Caco-2 (cell line): ENCODE results near the gene FMOD. TPM values are rescaled to one million over a fixed set of nuclear protein-coding genes. Genes with fewer than 3 reads are reported as not detected.

ENCODE experiments used
- BruUV-seq: library from RNA; stranded (reverse); fragments of 400-500 nt; replicated peaks from 2 replicates; lab custom pipeline; 2021; lab: Mats Ljungman, UMichigan
- CTCF ChIA-PET: fragments of 300-600 bp; sonication (Branson Sonifier 250); formaldehyde crosslinking; loops from one replicate; lab custom pipeline; 2022; ENCODE audit warnings: antibody characterized with exemption; lab: Charles Lee
- POLR2A ChIA-PET: fragments of 300-600 bp; sonication (Branson Sonifier 250); formaldehyde crosslinking; loops from one replicate; lab custom pipeline; 2022; ENCODE audit warnings: antibody characterized with exemption; lab: Charles Lee
- DNase-seq, 2 experiments: peaks; one replicate each; pipeline versions ENCODE4 v3.0.0 to v3.0.0-alpha.2; 2020 to 2022
- H3K27me3 ChIP-seq: replicated peaks from 2 replicates; pipeline ENCODE4 v1.6.0; 2011; ENCODE audit warnings: low read length; ENCODE audit not compliant: control insufficient read depth, insufficient read depth
- H3K36me3 ChIP-seq: 2 replicates; pipeline ENCODE4 v1.5.1; 2011; ENCODE audit warnings: low read length; ENCODE audit not compliant: control insufficient read depth, insufficient read depth
- H3K4me1 ChIP-seq: fragments of 250-450 bp; sonication (Bioruptor Pico); 2 replicates; pipeline ENCODE4 v1.5.1; 2020; ENCODE audit warnings: mild to moderate bottlenecking
- H3K4me3 ChIP-seq: 2 replicates; pipeline ENCODE4 v1.5.1; 2011; ENCODE audit warnings: low read depth, mild to moderate bottlenecking, control low read depth, low read length
- H3K9me3 ChIP-seq: fragments of 250-450 bp; sonication (Bioruptor Pico); 2 replicates; pipeline ENCODE4 v1.5.1; 2020; ENCODE audit warnings: mild to moderate bottlenecking, moderate library complexity
- H3K27ac Mint-ChIP-seq: one replicate; pipeline ENCODE4 v1.8.0; 2022; ENCODE audit warnings: mixed read lengths; ENCODE audit not compliant: unreplicated experiment
- H3K27me3 Mint-ChIP-seq: one replicate; pipeline ENCODE4 v1.8.0; 2022; ENCODE audit warnings: mixed read lengths; ENCODE audit not compliant: insufficient read depth, unreplicated experiment
- H3K36me3 Mint-ChIP-seq: one replicate; pipeline ENCODE4 v1.8.0; 2022; ENCODE audit warnings: mild to moderate bottlenecking, mixed read lengths; ENCODE audit not compliant: insufficient read depth, unreplicated experiment
- H3K4me1 Mint-ChIP-seq: one replicate; pipeline ENCODE4 v1.8.0; 2022; ENCODE audit warnings: low read depth, mixed read lengths; ENCODE audit not compliant: unreplicated experiment
- H3K4me3 Mint-ChIP-seq: one replicate; pipeline ENCODE4 v1.8.0; 2022; ENCODE audit warnings: mild to moderate bottlenecking, moderate library complexity, mixed read lengths; ENCODE audit not compliant: unreplicated experiment
- H3K9me3 Mint-ChIP-seq: one replicate; pipeline ENCODE4 v1.8.0; 2022; ENCODE audit warnings: mixed read lengths; ENCODE audit not compliant: unreplicated experiment
- intact Hi-C: fragments of 100-400 bp; cut with micrococcal nuclease; formaldehyde crosslinking; loops from one replicate; pipeline ENCODE4 v1.10.0; 2022; ENCODE audit not compliant: unreplicated experiment
- total RNA-seq: library from RNA; stranded (reverse); gene quantifications from 2 replicates; pipeline ENCODE4 v1.2.3, GENCODE V29; 2022
- TF ChIP-seq, protein P1 (sequence below), 2 experiments: fragments of 200-600 bp in 1 of 2; IDR thresholded peaks; 1 replicate in 1 of 2; 2 replicates in 1 of 2; pipeline versions ENCODE4 v1.5.1 to v1.8.0; 2011 to 2022; ENCODE audit warnings: antibody characterized with exemption in 1 of 2, control low read depth in 1 of 2, inconsistent platforms in 1 of 2, low read depth in 1 of 2, low read length in 1 of 2, mild to moderate bottlenecking in 1 of 2, moderate library complexity in 1 of 2; ENCODE audit not compliant: insufficient read depth in 1 of 2, severe bottlenecking in 1 of 2, unreplicated experiment in 1 of 2

FMOD gene
- total RNA-seq, 1 experiment from 2014 or later: 32.6 TPM

DNA sequence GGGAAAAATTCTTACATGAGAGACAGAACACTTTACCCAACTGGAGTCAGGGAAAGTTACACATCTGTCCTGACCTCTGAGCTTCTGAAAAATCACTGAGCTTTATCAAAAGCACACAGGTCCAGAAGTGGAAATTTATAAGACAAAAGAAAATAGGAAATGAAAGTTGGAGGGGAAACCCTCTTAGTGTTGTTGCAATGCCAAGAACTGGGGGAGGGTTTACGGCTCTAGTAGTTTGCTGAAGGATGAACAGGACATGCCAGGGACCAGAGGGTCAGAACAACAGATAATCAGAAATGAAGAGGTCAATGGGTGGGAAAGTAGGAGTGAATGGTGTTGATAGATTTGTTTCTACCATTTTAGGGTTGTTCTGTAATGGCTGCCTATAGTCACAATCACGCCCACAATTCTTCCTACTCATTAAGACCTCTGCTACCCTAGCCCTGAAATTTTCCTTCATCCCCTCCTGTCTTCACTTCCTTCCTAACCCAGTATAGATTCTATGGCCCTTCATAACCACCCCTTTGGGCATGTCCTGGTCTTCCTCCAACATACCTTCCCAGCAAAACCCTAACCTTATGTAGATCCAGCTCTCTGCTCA lies 30.3 kb upstream of the FMOD start:
- ChIA-PET CTCF (no interaction called here), POLR2A (no interaction called here)
- no peak overlapping the region for H3K4me3 ChIP-seq
- Mint-ChIP-seq H3K4me1 (peaks cover 12% of the 10 kb centered on the region), H3K36me3 (no peaks in the 10 kb centered on the region), H3K27ac (no peak overlapping the region), H3K4me3 (no peak overlapping the region), H3K9me3 (no peaks in the 10 kb centered on the region), H3K27me3 (no peaks in the 10 kb centered on the region)
- no peak for DNase-seq
- no TSS peak for BruUV-seq
- H3K4me1 ChIP-seq: peaks cover 6% of the 10 kb centered on the region; the same call in 1 of the 2 replicates
- H3K27me3 ChIP-seq: no peaks in the 10 kb centered on the region; the same call in 1 of the 2 replicates
- TF ChIP-seq, protein P1, sequence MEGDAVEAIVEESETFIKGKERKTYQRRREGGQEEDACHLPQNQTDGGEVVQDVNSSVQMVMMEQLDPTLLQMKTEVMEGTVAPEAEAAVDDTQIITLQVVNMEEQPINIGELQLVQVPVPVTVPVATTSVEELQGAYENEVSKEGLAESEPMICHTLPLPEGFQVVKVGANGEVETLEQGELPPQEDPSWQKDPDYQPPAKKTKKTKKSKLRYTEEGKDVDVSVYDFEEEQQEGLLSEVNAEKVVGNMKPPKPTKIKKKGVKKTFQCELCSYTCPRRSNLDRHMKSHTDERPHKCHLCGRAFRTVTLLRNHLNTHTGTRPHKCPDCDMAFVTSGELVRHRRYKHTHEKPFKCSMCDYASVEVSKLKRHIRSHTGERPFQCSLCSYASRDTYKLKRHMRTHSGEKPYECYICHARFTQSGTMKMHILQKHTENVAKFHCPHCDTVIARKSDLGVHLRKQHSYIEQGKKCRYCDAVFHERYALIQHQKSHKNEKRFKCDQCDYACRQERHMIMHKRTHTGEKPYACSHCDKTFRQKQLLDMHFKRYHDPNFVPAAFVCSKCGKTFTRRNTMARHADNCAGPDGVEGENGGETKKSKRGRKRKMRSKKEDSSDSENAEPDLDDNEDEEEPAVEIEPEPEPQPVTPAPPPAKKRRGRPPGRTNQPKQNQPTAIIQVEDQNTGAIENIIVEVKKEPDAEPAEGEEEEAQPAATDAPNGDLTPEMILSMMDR (IDR thresholded peaks at IDR 0.05; ENCODE audit: insufficient read depth in 1 of 2, low read depth in 1 of 2, low read length in 1 of 2, severe bottlenecking in 1 of 2, unreplicated experiment in 1 of 2): no peak
- intact Hi-C loops: no loop called here
- H3K36me3 ChIP-seq: no peaks in the 10 kb centered on the region
- H3K9me3 ChIP-seq: no peaks in the 10 kb centered on the region

DNA sequence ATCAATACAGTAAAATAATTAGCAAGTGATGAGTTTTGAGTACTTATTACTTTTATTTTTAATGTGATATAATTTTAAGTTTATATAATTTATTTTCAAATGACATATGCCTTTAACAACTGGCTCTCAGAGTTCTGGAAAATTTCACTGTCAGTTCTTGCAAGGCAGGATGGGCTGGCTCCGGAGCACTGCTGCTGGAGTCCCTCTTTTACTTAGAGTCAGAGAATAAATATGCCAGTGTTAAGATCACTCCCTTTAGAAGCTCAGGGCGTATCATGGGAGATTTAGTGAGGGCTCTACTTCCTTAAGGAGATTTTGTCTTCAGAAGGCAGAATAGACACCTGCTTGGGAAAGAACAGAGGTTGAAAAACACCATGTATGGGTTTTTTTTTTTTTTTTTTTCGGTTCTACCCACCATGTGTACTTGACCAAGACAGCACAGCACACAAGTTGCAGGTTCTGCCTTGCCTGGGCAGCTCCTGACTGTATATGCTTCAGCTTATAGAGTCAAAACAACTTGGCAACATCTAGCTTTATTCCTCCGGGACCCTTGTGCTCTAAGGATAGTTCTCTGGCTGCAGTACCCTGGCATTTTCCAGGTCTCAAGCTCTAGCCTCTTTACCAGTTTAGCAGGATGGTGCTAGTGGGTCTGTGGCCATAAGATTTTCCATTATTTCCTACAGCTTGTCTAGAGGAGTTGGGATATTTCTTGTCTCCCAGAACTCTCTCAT lies 29.7 kb upstream of the FMOD start:
- no peaks in the 10 kb centered on the region for H3K27me3 Mint-ChIP-seq
- no TSS peak for BruUV-seq
- TF ChIP-seq, protein P1 (IDR thresholded peaks at IDR 0.05; ENCODE audit: insufficient read depth in 1 of 2, low read depth in 1 of 2, low read length in 1 of 2, severe bottlenecking in 1 of 2, unreplicated experiment in 1 of 2): no peak
- H3K9me3 Mint-ChIP-seq: no peaks in the 10 kb centered on the region
- no peaks in the 10 kb centered on the region for H3K36me3 ChIP-seq
- no peak overlapping the region for H3K4me3 Mint-ChIP-seq
- H3K4me1 ChIP-seq: peaks cover 6% of the 10 kb centered on the region; the same call in 1 of the 2 replicates
- no peaks in the 10 kb centered on the region for H3K9me3 ChIP-seq
- no peak overlapping the region for H3K27ac Mint-ChIP-seq
- ChIA-PET POLR2A (no interaction called here), CTCF (no interaction called here)
- no peak overlapping the region for H3K4me3 ChIP-seq
- H3K36me3 Mint-ChIP-seq: no peaks in the 10 kb centered on the region
- DNase-seq: no peak
- H3K4me1 Mint-ChIP-seq: peaks cover 12% of the 10 kb centered on the region
- intact Hi-C loops: no loop called here
- H3K27me3 ChIP-seq: no peaks in the 10 kb centered on the region; the same call in 1 of the 2 replicates

DNA sequence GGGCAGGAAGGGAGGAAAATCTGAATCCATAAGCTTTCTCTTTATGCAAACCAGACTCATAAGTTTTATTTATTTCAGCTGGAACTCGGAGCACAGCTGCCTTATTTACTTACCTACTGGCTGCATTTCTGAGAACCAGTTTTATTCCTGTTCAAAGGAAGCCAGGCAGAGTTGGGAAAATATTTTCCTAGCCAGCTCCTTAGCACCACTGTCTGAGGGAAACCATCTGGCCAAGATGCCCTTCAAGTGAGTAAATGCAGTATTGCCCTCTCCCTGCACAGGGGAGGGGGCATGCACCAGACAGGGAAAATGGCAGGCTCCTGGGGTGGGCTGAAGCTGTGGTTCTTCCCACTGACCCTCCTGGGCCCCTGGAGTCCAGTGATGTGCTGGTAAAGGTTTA lies 28.9 kb upstream of the FMOD start:
- CTCF ChIA-PET: no interaction called here
- Mint-ChIP-seq H3K27me3 (no peaks in the 10 kb centered on the region), H3K9me3 (no peaks in the 10 kb centered on the region), H3K4me3 (no peak overlapping the region), H3K27ac (no peak overlapping the region), H3K4me1 (peaks cover 12% of the 10 kb centered on the region), H3K36me3 (no peaks in the 10 kb centered on the region)
- DNase-seq: no peak
- Histone ChIP-seq H3K36me3 (no peaks in the 10 kb centered on the region), H3K4me3 (no peak overlapping the region), H3K9me3 (no peaks in the 10 kb centered on the region), H3K4me1 (peaks cover 6% of the 10 kb centered on the region; the same call in 1 of the 2 replicates), H3K27me3 (no peaks in the 10 kb centered on the region; the same call in 1 of the 2 replicates)
- BruUV-seq: no TSS peak
- intact Hi-C loops: no loop called here
- TF ChIP-seq, protein P1 (IDR thresholded peaks at IDR 0.05; ENCODE audit: insufficient read depth in 1 of 2, low read depth in 1 of 2, low read length in 1 of 2, severe bottlenecking in 1 of 2, unreplicated experiment in 1 of 2): no peak
- POLR2A ChIA-PET: no interaction called here
